Naive thymus-derived CD4-positive, alpha-beta T cell (primary cell): ENCODE results near the gene UBE2S. TPM values are rescaled to one million over a fixed set of nuclear protein-coding genes. Genes with fewer than 3 reads are reported as not detected.
A peak's percentile ranks its signal among the peaks of the same experiment; 100 is the strongest.

Experiments
- ATAC-seq: fragments of 150-1000 bp; cut with Tn5 transposase; 2 replicates; pipeline ENCODE4 v1.10.0; 2021; ENCODE audit warnings: mild to moderate bottlenecking, moderate library complexity
- CTCF ChIA-PET: fragments of 350-600 bp; sonication (Branson Sonifier 250); formaldehyde crosslinking; loops from one replicate; lab custom pipeline; 2021; ENCODE audit warnings: antibody characterized with exemption; lab: Charles Lee
- POLR2A ChIA-PET: fragments of 350-600 bp; sonication (Branson Sonifier 250); formaldehyde crosslinking; loops from one replicate; lab custom pipeline; 2021; ENCODE audit warnings: antibody characterized with exemption, inconsistent platforms; lab: Charles Lee
- DNase-seq, 9 donors: peaks; one replicate each; pipeline versions ENCODE4 v3.0.0 to v3.0.0-alpha.2; 2020 to 2022; ENCODE audit warnings: mixed read lengths in 1 of 9
- H3K27ac ChIP-seq: one replicate; pipeline ENCODE4 v1.7.0; 2013; ENCODE audit warnings: mild to moderate bottlenecking, low read depth, low read length, moderate library complexity
- H3K27me3 ChIP-seq, 2 donors: one replicate each; pipeline ENCODE4 v1.7.0; 2013; ENCODE audit warnings: low read length in 2 of 2, mild to moderate bottlenecking in 2 of 2, moderate library complexity in 2 of 2; ENCODE audit not compliant: control insufficient read depth in 2 of 2, insufficient read depth in 2 of 2
- H3K36me3 ChIP-seq, 3 experiments: 1 replicate in 2 of 3; 2 replicates in 1 of 3; pipeline ENCODE4 v1.7.0; 2013; ENCODE audit warnings: low read length in 3 of 3, mild to moderate bottlenecking in 3 of 3, moderate library complexity in 1 of 3; ENCODE audit not compliant: insufficient read depth in 3 of 3, control insufficient read depth in 2 of 3
- H3K4me1 ChIP-seq, 2 donors: one replicate each; pipeline ENCODE4 v1.7.0; 2013; ENCODE audit warnings: low read length in 2 of 2, mild to moderate bottlenecking in 2 of 2, moderate library complexity in 1 of 2; ENCODE audit not compliant: control insufficient read depth in 2 of 2, insufficient read depth in 2 of 2
- H3K4me3 ChIP-seq: 2 replicates; pipeline ENCODE4 v1.7.0; 2013; ENCODE audit warnings: mild to moderate bottlenecking, low read length
- H3K9me3 ChIP-seq, 3 experiments: 1 replicate in 2 of 3; 2 replicates in 1 of 3; pipeline ENCODE4 v1.7.0; 2013; ENCODE audit warnings: low read length in 3 of 3; ENCODE audit not compliant: control insufficient read depth in 2 of 3
- H3K27ac Mint-ChIP-seq, 9 donors: one replicate each; pipeline ENCODE4 v1.8.0; 2020 to 2022; ENCODE audit warnings: mixed read lengths in 9 of 9, mild to moderate bottlenecking in 8 of 9, moderate library complexity in 5 of 9, inconsistent platforms in 2 of 9
- H3K27me3 Mint-ChIP-seq, 5 donors: one replicate each; pipeline ENCODE4 v1.8.0; 2021 to 2022; ENCODE audit warnings: mixed read lengths in 5 of 5, mild to moderate bottlenecking in 1 of 5
- H3K36me3 Mint-ChIP-seq, 5 donors: one replicate each; pipeline ENCODE4 v1.8.0; 2020 to 2022; ENCODE audit warnings: mixed read lengths in 5 of 5, mild to moderate bottlenecking in 3 of 5, inconsistent platforms in 1 of 5
- H3K4me1 Mint-ChIP-seq, 7 donors: one replicate each; pipeline ENCODE4 v1.8.0; 2020 to 2022; ENCODE audit warnings: mixed read lengths in 7 of 7, mild to moderate bottlenecking in 3 of 7, inconsistent platforms in 1 of 7
- H3K4me3 Mint-ChIP-seq, 10 donors: one replicate each; pipeline ENCODE4 v1.8.0; 2020 to 2022; ENCODE audit warnings: mild to moderate bottlenecking in 10 of 10, mixed read lengths in 10 of 10, moderate library complexity in 6 of 10, inconsistent platforms in 2 of 10
- H3K9me3 Mint-ChIP-seq, 11 donors: one replicate each; pipeline ENCODE4 v1.8.0; 2020 to 2022; ENCODE audit warnings: mixed read lengths in 11 of 11, mild to moderate bottlenecking in 4 of 11, inconsistent platforms in 1 of 11, moderate library complexity in 1 of 11
- intact Hi-C, 2 donors: fragments of 100-400 bp; cut with micrococcal nuclease; formaldehyde crosslinking; loops; one replicate each; pipeline ENCODE4 v1.15.1; 2023
- polyA plus RNA-seq, 2 donors: library from polyadenylated mRNA; unstranded; fragments of 300-500 nt; fragmentation: Illumina TruSeq; gene quantifications; one replicate each; pipeline ENCODE4 v1.2.3, GENCODE V29; 2021
- total RNA-seq, 6 experiments: library from RNA in 5 of 6; stranded (reverse) in 5 of 6; gene quantifications; 1 replicate in 5 of 6; 2 replicates in 1 of 6; pipeline ENCODE4 v1.2.3 and lab custom pipeline; 2021 to 2026

Gene UBE2S
- total and polyA plus RNA-seq, 7 experiments from 2014 or later = 15.3 to 141 (median 20.4) TPM

- Mint-ChIP-seq H3K27me3 (peaks cover 0 to 9% (median 3%) of the 10 kb centered on the region in 5 donors), H3K36me3 (no peaks in the 10 kb centered on the region), H3K9me3 (no peaks in the 10 kb centered on the region), H3K4me1 (peaks cover 0 to 2% (median 0%) of the 10 kb centered on the region in 7 donors), H3K27ac (no peak overlapping the region), H3K4me3 (no peak overlapping the region)
- DNase-seq = no peak
- no peaks in the 10 kb centered on the region for H3K27me3 ChIP-seq
- no peak overlapping the region for H3K27ac ChIP-seq
- no peaks in the 10 kb centered on the region for H3K4me1 ChIP-seq
- ChIA-PET CTCF (no interaction called here), POLR2A (no interaction called here)
- no peak overlapping the region for H3K4me3 ChIP-seq
- H3K9me3 ChIP-seq = no peaks in the 10 kb centered on the region
- intact Hi-C loops = no loop called here
- H3K36me3 ChIP-seq = no peaks in the 10 kb centered on the region
- ATAC-seq = no peak
These were observed 45.2 kb downstream of the UBE2S start for GRCh38 chr19:55362174-55362989.

GRCh38 chr19:55360902-55361301 lies 46.7 kb downstream of the UBE2S start:
- intact Hi-C loops = no loop called here
- Mint-ChIP-seq H3K9me3 (no peaks in the 10 kb centered on the region), H3K4me3 (no peak overlapping the region), H3K36me3 (no peaks in the 10 kb centered on the region), H3K4me1 (peaks cover 0 to 2% (median 0%) of the 10 kb centered on the region in 7 donors), H3K27me3 (peaks cover 0 to 20% (median 7%) of the 10 kb centered on the region in 5 donors), H3K27ac (no peak overlapping the region)
- POLR2A ChIA-PET = no interaction called here
- Histone ChIP-seq H3K27me3 (no peaks in the 10 kb centered on the region), H3K4me3 (no peak overlapping the region), H3K4me1 (no peaks in the 10 kb centered on the region), H3K27ac (no peak overlapping the region), H3K9me3 (no peaks in the 10 kb centered on the region), H3K36me3 (no peaks in the 10 kb centered on the region)
- no peak for DNase-seq
- CTCF ChIA-PET = interaction anchor here (0.5 kb wide), 1 partner anchor 22 kb away, joined by 5 read pairs; no protein-coding TSS in a partner anchor
- no peak for ATAC-seq

GRCh38 chr19:55358943-55359908 lies 48.4 kb downstream of the UBE2S start:
- H3K27ac ChIP-seq = no peak overlapping the region
- no peak overlapping the region for H3K27ac Mint-ChIP-seq
- no peak overlapping the region for H3K4me3 ChIP-seq
- no peaks in the 10 kb centered on the region for H3K9me3 ChIP-seq
- H3K9me3 Mint-ChIP-seq = no peaks in the 10 kb centered on the region
- H3K27me3 ChIP-seq = no peaks in the 10 kb centered on the region
- no peaks in the 10 kb centered on the region for H3K36me3 ChIP-seq
- peaks cover 0 to 5% (median under 1%) of the 10 kb centered on the region in 7 donors for H3K4me1 Mint-ChIP-seq
- DNase-seq (no peak), ATAC-seq (no peak)
- no peaks in the 10 kb centered on the region for H3K4me1 ChIP-seq
- H3K36me3 Mint-ChIP-seq = no peaks in the 10 kb centered on the region
- no peak overlapping the region for H3K4me3 Mint-ChIP-seq
- CTCF ChIA-PET = interaction anchor here (1.2 kb wide), 1 partner anchor 40 kb away, joined by 4 read pairs; no protein-coding TSS in a partner anchor
- POLR2A ChIA-PET = no interaction called here
- H3K27me3 Mint-ChIP-seq = peaks cover 0 to 25% (median 12%) of the 10 kb centered on the region in 5 donors
- intact Hi-C loops = no loop called here

GRCh38 chr19:55358493-55358892 lies 49.1 kb downstream of the UBE2S start:
- no peaks in the 10 kb centered on the region for H3K36me3 ChIP-seq
- no peak overlapping the region for H3K27ac Mint-ChIP-seq
- H3K4me1 Mint-ChIP-seq = peaks cover 0 to 9% (median 5%) of the 10 kb centered on the region in 7 donors
- CTCF ChIA-PET = interaction anchor here (1.2 kb wide), 1 partner anchor 40 kb away, joined by 4 read pairs; no protein-coding TSS in a partner anchor
- DNase-seq (no peak), ATAC-seq (no peak)
- intact Hi-C loops = no loop called here
- H3K27ac ChIP-seq = no peak overlapping the region
- no peaks in the 10 kb centered on the region for H3K9me3 ChIP-seq
- peaks cover 1 to 3% of the 10 kb centered on the region in 2 donors for H3K4me1 ChIP-seq
- H3K4me3 Mint-ChIP-seq = no peak overlapping the region
- no peaks in the 10 kb centered on the region for H3K9me3 Mint-ChIP-seq
- H3K27me3 ChIP-seq = no peaks in the 10 kb centered on the region
- no peak overlapping the region for H3K4me3 ChIP-seq
- no peaks in the 10 kb centered on the region for H3K36me3 Mint-ChIP-seq
- H3K27me3 Mint-ChIP-seq = peaks cover 0 to 29% (median 12%) of the 10 kb centered on the region in 5 donors
- POLR2A ChIA-PET = no interaction called here

- DNase-seq = no peak
- Mint-ChIP-seq H3K27me3 (peaks cover 25 to 55% (median 30%) of the 10 kb centered on the region in 5 donors), H3K4me3 (peak overlapping the region in 6 of 10 donors; percentile 26 to 86 (median 39)), H3K36me3 (no peaks in the 10 kb centered on the region), H3K9me3 (peaks cover 0 to 2% (median 0%) of the 10 kb centered on the region in 11 donors), H3K4me1 (peaks cover 14 to 25% (median 17%) of the 10 kb centered on the region in 7 donors), H3K27ac (peak overlapping the region in 1 of 9 donors; percentile 14)
- CTCF ChIA-PET = no interaction called here
- ATAC-seq = no peak
- POLR2A ChIA-PET = interaction anchor here (0.6 kb wide), 1 partner anchor 96 kb away, joined by 3 read pairs; the partner anchor contains the start of gene PPP6R1
- Histone ChIP-seq H3K9me3 (no peaks in the 10 kb centered on the region), H3K4me3 (no peak overlapping the region), H3K4me1 (peaks cover 7 to 10% of the 10 kb centered on the region in 2 donors), H3K27ac (no peak overlapping the region), H3K27me3 (peaks cover 0 to 10% of the 10 kb centered on the region in 2 donors), H3K36me3 (no peaks in the 10 kb centered on the region)
- intact Hi-C loops = no loop called here
These were observed 52.3 kb downstream of the UBE2S start for GRCh38 chr19:55355213-55355821.

- intact Hi-C loops = loop anchor here (1.0 to 5.0 kb wide), 3 partner anchors 15 to 97 kb away; partner anchors contain the start of genes KMT5C (in 2 of the 2), PPP6R1 (in 1 of the 2) and RPL28 (in 1 of the 2)
- CTCF ChIA-PET = no interaction called here
These were observed 52.8 kb downstream of the UBE2S start, which contains the start of gene COX6B2 for GRCh38 chr19:55354698-55355212. COX6B2 (minus strand) TSS chr19:55354719; CDS start chr19:55354521, 198 bp downstream.

More at GRCh38 chr19:55354698-55355212, 52.8 kb downstream of the UBE2S start, which contains the start of gene COX6B2:
- Histone ChIP-seq H3K4me1 (peaks cover 7 to 10% of the 10 kb centered on the region in 2 donors), H3K9me3 (no peaks in the 10 kb centered on the region), H3K4me3 (peak within 1 kb of the TSS; percentile 48), H3K27ac (no peak within 1 kb of the TSS), H3K27me3 (peaks cover 0 to 10% of the 10 kb centered on the region in 2 donors), H3K36me3 (no peaks in the 10 kb centered on the region)
- POLR2A ChIA-PET = no interaction called here
- peak within 1 kb of the TSS; percentile 66 to 86 (median 80) for H3K4me3 Mint-ChIP-seq
- H3K4me1 Mint-ChIP-seq = peaks cover 14 to 25% (median 17%) of the 10 kb centered on the region in 7 donors
- H3K27me3 Mint-ChIP-seq = peaks cover 25 to 55% (median 30%) of the 10 kb centered on the region in 5 donors
- ATAC-seq (no peak), DNase-seq (no peak)
- H3K27ac Mint-ChIP-seq = peak within 1 kb of the TSS in 3 of 9 donors; percentile 14 to 56 (median 18)
- H3K36me3 Mint-ChIP-seq = no peaks in the 10 kb centered on the region
- H3K9me3 Mint-ChIP-seq = peaks cover 0 to 2% (median 0%) of the 10 kb centered on the region in 11 donors
